GM15510 (cell line): Measurements from ENCODE around the gene ZNF224.

ENCODE experiments used
- POLR2A ChIP-seq: IDR thresholded peaks from 3 replicates; pipeline ENCODE4 v1.6.1; 2011; ENCODE audit warnings: borderline replicate concordance; ENCODE audit not compliant: insufficient read length; ENCODE audit errors: extremely low read depth

ZNF224 gene

GRCh38 chr19:44093931-44094765 is at the start of gene ZNF224:
TSS of gene ZNF224 (plus strand) at chr19:44094361. CDS start at chr19:44097874, 3,513 bp downstream.
- peak; percentile 62 for TF ChIP-seq POLR2A

GRCh38 chr19:44050740-44051649 is 43.2 kb upstream of the ZNF224 start:
- no peak for TF ChIP-seq POLR2A

GRCh38 chr19:44051650-44052402 is 42.3 kb upstream of the ZNF224 start, which contains the start of gene ZNF223:
TSS of gene ZNF223 (plus strand) at chr19:44052036. CDS start at chr19:44055177, 3,141 bp downstream.
- TF ChIP-seq POLR2A: no peak

GRCh38 chr19:44055870-44056269 is 38.3 kb upstream of the ZNF224 start:
- TF ChIP-seq POLR2A: no peak

GRCh38 chr19:44059229-44059628 is 34.9 kb upstream of the ZNF224 start:
- TF ChIP-seq POLR2A: no peak

- no peak for TF ChIP-seq POLR2A
Measured at GRCh38 chr19:44061038-44061437, 33.1 kb upstream of the ZNF224 start.

- TF ChIP-seq POLR2A: no peak
Measured at GRCh38 chr19:44066305-44066704, 27.9 kb upstream of the ZNF224 start.

- TF ChIP-seq POLR2A: no peak
Measured at GRCh38 chr19:44069415-44069814, 24.7 kb upstream of the ZNF224 start.

- TF ChIP-seq POLR2A: peak; percentile 48
Measured at GRCh38 chr19:44071824-44072542, 22.2 kb upstream of the ZNF224 start, which contains the start of gene ZNF284. TSS of gene ZNF284 (plus strand) at chr19:44072159. CDS start at chr19:44076390, 4,231 bp downstream.

- no peak for TF ChIP-seq POLR2A
Measured at GRCh38 chr19:44072543-44073401, 21.4 kb upstream of the ZNF224 start.

- no peak for TF ChIP-seq POLR2A
Measured at GRCh38 chr19:44076325-44076724, 17.8 kb upstream of the ZNF224 start.

GRCh38 chr19:44092108-44092507 is 2.1 kb upstream of the ZNF224 start:
- TF ChIP-seq POLR2A: no peak

- TF ChIP-seq POLR2A: no peak
Measured at GRCh38 chr19:44107751-44108150, 13.6 kb downstream of the ZNF224 start.
